Umbilical cord (tissue), 2 donors: Measurements from ENCODE around the gene NCOA7. TPM values are rescaled to one million over a fixed set of nuclear protein-coding genes. Genes with fewer than 3 reads are reported as not detected.
"Not testable (repeated sequence)": the region's sequence is repeated elsewhere in the genome, so short reads cannot be mapped to it uniquely, and the experiment has no call there.

Experiments
- DNase-seq: peaks from one replicate; pipeline ENCODE4 v3.0.0-alpha.2; 2015; ENCODE audit warnings: low spot score
- total RNA-seq: library from RNA; depleted of rRNA; stranded (reverse); fragments of >200 nt; gene quantifications from one replicate; pipeline ENCODE4 v1.2.3, GENCODE V29; 2014; ENCODE audit warnings: low replicate concordance; ENCODE audit not compliant: insufficient read depth

The NCOA7 gene
- total RNA-seq, 1 donor from 2014 or later = 31.3 TPM

DNA sequence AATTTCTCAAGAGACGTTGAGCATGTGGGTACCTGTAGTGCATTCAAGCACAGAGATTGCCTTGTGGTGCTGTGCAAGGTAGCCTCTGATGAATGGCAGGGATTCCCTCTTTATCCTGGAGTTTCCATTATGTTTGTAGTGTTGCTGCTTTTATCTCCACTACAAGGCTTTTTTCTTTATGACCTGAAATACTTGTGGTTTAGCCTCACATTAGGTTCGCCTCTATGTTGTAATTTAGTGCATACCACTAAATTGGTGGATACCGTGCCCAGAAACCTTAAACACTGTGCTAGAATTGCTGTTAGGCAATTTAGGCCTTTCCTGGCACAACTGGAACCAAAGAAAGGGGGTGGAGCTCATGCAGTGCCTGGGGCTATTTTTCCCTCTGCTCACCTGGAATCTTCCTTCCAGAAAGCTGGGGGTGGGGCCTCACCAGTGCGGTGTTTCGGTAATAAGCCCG is 76.8 kb downstream of the NCOA7 start:
- DNase-seq = no peak

DNA sequence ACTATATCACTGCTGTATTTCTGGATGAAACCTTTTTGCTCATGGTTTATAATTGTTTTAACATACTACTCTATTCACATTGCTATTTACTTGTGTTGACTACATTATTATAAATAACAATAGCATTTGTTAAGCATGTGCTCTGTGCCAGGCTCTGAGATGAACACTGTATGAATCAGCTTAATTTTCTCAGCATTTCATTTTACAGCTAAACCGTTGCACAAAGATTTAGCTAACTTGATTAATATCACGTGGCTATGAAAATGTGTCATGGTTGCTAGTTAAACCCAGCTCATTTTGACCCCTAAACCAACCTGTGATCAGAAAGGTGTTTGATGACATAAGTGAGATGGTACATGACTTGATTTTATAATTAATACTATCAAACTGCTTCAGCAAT is 77.5 kb downstream of the NCOA7 start:
- DNase-seq = no peak

DNA sequence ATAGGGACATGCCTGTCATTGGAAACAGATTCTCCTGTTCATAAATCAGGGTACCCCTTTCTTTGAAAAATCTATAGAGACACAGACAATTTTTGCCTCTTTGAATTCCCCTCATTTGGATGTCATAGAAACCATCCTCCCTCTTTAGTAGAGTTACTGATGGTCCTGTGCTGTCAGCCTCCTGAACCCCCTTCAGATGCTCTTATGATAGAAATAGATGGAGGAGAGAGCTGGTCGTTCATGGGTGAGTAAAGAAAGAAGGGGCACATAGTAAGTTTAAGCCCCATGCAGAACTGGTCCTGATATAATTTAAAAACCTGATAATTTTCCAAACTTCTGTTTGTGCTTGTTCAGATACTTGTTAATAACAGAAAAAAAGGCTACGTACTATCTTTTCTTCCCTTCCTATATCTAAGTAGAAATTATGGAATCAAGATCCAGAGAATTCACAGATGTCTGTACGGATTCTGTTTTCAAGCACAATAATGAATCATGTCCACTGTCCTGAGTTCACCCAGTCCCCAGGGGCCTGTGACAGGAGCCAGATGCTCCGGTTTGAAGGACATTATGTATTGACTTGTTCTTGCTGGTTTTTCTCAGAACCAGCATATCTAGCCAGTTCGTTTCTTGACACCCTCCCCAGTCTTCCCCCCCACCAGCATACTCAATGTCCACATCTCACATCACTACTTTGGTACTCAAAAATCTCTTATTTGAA is 78.1 kb downstream of the NCOA7 start:
- DNase-seq = no peak

DNA sequence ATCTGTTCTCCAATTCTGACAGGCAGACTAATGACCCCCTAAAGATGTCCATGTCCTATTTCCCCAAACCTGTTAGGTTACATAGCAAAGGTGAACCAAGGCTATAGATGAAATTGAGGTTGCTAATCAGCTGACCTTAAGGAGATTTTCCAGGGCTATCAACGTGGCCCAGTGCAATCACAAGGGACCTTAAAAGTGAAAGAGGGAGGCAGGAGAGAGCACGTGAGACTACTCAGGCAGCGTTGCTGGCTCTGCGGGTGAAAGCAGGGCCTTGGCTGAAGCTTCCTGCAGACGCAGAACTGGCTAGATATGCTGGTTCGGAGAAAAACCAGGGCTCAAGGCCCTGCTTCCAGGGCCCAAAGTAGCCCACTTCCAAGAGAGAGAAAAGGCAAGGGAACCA is 78.7 kb downstream of the NCOA7 start:
- no peak for DNase-seq

DNA sequence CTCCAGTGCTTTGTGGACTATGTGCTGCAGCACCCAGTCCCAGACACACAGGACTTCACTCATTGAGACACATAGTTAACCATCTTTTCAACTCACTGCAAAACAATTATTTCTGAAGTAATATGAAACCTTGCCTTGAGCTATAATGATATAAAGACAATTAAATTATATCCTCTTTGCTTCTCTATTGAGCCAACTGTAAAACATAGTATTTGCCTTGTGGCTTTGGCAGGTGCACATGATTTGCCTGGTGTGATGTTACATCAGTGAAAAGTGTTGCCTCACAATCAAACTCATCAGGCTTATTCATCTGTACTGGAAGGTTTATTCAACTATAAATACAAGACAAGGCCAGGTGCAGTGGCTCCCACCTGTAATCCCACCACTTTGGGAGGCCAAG is 80.6 kb downstream of the NCOA7 start:
- DNase-seq = no peak

DNA sequence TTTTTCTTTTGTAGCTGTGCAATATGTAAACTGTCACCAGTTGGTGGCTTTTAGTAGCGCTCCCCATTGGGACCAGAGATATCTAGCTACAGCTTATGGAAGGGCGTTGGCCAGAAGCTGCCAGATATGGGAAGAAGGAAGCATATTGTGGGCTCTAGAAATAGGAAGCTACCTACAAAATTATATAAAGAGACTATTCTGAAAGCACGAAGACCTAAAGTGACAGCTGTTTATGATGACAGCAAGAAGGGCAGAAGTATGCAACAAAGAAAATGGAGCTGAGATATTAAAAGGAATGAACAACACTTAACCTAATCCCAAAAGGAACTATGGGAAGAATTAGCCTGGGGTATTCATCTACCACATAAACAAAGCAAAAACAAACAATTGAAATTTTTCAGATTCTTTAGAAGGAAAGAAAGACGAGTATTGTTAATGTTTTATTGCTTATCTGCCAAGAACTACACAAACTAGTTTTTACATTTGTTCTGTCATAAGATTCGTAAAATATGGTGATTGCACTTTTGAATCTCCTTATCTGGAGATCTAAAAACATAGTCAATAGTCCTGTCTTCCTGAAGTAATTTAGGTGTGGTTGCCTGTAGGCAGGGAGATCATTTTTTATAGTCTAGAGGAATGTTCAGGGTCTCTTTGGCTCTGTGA is 81.6 kb downstream of the NCOA7 start:
- peak; percentile 35 for DNase-seq

DNA sequence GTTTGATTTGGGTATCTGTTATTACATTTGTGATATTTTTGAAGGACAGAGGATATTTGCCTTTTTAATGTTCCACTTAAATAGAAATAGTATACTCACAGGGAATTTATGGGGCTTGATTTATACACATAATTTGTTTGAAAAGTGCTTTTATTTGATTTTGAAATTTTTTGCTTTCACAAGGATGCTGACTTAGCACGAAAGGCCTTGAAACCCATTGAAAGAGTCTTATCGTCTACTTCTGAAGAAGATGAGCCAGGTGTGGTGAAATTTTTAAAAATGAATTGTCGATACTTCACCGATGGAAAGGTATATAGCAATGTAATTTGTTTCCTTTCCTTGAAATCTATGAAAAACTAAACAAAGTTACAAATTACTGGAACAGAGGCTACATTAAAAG is 91.5 kb downstream of the NCOA7 start:
- no peak for DNase-seq

DNA sequence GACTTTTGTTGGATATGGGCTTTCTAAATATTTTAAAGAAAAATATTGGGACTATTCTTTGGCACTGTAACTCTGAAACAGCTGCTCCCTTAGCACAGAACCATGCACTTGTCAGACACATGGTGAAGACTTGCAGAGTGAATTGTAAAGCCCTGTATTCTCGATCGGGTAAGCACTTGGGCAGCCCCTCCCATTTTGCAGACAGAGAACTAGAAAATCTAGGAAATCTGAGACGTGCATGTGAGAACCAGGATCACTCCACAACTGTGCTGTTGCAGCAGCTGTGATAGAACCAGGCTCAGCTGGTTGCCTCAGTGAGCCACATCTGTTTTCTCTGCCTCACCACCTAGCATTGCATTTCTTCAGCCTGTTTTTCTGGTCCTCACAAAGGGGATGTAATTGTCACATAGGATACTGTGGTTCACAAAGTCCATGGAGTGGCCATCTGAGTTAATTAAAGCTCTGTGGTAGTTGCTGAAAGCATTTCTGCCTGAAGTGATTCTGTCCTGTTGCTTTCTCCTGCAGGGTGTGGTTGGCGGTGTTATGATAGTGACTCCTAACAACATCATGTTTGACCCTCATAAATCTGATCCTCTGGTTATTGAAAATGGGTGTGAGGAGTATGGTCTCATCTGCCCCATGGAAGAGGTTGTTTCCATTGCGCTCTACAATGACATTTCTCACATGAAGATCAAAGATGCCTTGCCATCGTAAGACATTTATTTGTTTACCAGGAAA is 94.0 kb downstream of the NCOA7 start:
- DNase-seq = no peak

DNA sequence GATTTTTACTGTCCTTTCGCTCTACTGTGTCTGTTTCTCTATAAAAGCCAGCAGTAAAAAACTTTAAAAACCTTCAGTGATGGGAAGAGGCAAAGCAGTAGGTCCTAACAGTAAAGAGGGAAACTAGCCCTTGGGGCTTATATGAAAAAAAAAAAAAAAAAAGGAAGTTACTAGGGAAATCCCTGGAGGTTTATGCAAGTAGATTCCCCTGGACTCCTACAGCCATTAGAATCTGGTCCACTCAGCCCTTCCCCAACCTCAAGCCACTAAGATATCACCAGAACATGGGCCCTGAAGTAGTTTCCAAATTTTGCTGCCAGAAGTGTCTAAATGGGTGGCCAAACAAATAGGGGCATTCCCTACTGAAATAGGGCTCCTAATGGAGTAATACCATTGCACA is 95.3 kb downstream of the NCOA7 start:
- DNase-seq = no peak

DNA sequence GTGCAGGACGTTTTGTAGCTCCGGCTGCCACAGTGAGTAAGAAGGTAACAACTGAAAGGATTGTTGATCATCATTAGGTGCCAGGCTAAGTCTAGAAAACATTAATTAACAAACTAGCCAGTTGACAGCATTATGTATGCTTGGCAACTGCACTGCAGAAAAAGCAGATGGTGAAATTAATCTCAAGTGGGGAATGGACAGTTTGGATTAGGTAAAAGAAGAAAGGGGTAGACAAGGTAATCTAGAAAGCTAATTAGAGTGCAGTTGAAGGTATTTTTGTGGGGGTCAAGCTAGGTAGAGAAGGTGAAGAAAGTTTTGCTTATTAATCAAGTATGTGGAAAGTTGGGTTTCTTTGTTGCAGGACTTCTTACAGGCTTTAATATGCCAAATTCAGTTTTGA is 96.2 kb downstream of the NCOA7 start:
- no peak for DNase-seq

DNA sequence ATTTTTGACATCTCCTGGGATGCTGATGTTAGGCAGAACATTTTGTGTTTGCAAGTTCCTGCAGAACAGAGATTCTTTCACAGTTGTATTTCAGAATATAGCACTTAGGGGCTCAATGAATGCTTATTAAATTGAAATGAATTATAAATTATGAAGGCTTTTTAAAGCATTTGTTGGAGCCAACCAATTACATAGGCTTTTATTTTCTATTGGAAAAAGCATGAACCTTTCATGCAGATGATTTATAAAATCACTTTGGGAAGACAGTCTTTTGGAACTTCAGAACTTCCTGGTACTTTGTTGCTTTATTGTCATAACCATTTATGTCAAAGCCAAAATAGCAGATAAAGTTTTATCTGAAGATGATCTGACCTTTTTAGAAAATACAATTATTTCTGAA is 96.6 kb downstream of the NCOA7 start:
- DNase-seq = no peak

DNA sequence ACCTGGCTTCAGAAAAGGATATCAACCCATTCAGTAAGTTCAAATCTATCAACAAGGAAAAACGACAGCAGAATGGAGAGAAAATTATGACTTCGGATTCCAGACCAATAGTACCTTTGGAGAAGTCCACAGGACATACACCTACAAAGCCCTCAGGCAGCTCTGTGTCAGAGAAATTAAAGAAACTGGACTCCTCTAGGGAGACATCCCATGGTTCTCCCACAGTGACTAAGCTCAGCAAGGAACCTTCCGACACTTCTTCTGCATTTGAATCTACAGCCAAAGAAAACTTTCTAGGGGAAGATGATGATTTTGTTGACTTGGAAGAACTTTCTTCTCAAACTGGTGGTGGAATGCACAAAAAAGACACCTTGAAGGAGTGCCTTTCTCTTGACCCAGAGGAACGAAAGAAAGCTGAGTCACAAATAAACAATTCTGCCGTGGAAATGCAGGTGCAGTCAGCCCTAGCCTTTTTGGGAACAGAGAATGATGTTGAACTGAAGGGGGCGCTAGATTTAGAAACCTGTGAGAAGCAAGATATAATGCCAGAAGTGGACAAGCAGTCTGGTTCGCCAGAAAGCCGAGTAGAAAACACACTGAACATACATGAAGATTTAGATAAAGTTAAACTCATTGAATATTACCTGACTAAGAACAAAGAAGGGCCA is 98.4 kb downstream of the NCOA7 start:
- DNase-seq = no peak

DNA sequence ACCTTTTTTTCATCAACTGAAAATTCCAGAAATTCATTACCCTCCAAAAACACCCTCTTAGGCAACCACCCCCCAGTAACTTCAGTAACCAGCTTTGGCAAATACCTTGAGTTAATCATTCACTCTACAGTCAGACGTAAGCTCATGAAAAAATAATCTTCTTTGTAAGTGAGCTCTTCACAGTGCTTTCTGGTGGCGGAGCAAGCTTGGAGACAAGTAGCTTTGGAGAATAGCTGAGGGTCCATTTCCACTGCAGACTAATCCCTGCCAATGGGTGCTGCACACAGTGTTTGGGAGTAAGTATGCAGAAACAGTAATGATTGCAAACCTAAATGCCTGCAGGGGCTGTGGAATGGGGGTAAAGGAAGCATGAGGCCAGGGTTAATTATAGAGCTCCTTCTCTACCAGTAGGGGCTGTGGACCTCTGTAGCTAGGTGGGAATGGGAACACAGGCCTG is 109.0 kb downstream of the NCOA7 start:
- DNase-seq = no peak

DNA sequence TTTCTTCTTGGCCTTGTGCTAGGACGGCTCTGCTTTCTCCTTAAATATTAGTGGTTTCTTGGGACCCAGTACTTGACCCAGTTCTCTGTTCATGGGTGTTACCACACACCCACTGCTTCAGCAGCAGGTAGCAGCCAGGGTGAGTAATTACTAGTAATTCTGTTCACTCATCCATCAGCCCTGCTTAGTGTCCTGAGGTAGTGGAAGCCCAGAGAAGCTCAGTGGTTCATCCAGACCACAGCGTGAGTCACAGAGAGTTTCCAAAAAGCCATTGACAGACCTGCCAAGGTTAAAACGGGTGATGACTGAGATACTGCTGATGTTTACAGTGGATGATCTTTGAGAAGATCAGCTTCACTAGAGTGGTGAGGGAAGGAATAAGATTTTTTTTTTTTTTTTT is 114.1 kb downstream of the NCOA7 start:
- no peak for DNase-seq

DNA sequence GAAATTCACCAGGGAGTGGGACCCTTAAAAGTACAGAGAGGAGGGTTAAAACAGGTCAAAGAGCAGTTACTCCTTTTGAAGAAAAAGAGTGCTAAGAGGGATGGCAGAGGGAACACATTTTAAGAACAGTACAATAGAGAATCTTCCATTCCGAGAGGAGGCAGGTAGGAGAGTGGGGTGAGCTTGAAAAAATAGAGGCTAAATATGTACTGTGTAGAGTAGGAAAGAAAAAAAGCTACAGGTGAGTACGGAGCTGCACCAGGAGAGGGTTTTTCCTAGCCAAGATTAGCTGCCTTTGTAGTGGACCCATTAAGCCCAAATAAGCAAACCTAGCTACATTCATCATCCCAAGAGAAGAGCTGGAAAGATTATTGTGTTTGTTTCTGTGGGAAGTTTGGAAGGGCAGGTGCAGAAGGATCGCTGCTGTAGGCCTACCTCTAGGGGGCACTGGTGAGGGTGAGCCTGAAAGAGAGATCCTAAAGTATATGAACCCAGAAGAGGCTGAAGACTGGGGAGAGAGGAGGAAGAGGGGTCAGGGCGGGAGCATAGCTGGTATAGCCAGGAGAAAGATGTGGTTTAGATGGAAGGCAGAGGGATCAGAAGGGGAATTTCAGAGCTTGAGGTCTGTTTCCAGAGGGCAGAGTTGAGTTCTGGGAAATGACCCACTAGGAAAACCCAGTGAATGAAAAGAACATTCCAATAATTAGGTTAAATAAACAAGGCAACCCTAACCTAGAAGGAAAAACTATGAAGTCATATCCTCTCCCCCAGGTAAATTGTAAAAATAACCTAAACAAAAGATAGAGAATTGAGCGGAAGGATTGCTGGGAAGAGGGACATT is 115.6 kb downstream of the NCOA7 start:
- DNase-seq = no peak

DNA sequence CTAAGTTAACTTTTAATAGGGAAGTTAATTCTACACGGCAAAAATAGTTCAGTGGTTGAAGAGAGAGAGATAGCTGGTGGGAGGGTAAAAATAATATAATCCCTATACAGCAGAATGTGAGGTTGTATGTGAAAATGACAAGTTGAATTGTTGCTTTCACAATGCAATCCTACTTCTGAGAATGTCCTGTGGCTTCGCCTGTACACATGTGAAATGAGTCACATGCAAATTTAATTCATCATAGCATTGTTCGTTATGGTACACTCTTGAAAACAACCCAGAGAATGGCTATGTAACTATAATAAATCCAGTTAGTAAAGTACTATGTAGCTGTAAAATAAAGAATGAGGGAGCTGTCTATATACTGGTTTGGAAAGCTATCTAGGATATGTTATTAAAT is 119.8 kb downstream of the NCOA7 start:
- DNase-seq = no peak

DNA sequence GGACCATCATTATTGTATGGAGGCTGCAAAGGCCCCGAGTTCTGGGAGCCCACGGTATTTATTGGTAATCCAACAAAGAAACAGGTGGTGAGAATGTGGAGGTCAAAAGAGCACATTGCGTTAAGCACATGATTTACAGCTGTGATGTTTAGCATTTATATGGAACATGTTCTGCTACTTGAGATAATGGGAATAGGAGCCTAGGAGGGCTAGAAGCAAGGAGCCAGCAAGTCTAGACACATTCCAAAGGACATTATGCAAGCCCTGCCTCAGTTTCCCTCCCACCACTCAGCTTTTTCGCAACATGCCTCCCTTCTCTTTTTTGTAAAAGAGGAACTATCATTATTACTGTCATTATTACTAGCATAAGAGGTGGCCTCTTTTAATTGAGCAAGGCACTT is 120.3 kb downstream of the NCOA7 start:
- not testable (repeated sequence) for DNase-seq

DNA sequence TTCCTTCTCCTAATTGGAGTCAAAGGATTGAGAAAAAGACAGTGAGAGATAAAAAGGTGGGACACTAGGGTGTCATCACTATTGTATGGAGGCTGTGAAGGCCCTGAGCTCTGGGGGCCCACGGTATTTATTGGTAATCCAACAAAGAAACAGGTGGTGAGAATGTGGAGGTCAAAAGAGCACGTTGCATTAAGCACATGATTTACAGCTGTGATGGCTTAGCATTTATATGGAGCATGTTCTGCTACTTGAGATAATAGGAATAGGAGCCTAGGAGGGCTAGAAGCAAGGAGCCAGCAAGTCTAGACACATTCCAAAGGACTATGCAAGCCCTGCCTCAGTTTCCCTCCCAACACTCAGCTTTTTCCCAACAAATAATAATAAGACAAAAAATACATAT is 121.7 kb downstream of the NCOA7 start:
- not testable (repeated sequence) for DNase-seq

DNA sequence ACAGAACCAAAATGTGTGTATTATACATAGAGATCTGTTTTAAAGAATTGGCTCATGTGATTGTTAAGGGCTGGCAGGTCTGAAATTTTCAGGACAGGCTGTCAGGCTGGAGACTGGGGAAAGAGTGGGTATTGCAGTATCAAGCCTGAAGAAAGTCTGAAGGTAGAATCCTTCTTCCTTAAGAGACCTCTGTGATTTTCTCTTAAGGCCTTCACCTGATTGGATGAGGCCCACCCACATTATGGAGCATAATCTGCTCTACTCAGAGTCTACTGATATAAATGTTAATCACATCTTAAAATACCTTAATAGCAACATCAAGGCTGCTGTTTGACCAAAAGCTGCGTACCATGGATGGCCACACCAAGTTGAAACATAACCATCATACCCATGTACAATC is 122.4 kb downstream of the NCOA7 start:
- DNase-seq = no peak

DNA sequence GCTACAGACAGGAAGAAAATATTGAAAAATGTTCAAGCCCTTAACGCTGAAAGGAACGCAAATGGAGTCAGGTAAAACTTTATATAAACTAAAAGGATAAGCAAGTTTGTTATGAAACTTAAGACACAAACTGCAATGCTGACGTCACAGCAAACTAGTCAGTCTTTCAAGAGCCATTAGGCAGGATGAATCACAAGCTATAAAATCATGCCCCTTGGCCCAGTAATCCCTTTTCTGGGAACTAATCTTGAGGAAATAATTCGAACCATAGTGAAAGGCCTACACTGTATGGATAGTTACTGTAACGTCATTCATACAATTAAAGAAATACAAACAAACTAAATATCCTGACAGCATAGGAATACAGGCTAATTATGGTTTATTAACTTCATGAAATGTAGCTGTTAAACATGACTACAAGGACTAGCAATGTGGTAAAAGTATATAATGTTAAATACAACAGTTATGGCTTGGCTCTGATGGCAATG is 123.1 kb downstream of the NCOA7 start:
- peak; percentile 86 for DNase-seq

DNA sequence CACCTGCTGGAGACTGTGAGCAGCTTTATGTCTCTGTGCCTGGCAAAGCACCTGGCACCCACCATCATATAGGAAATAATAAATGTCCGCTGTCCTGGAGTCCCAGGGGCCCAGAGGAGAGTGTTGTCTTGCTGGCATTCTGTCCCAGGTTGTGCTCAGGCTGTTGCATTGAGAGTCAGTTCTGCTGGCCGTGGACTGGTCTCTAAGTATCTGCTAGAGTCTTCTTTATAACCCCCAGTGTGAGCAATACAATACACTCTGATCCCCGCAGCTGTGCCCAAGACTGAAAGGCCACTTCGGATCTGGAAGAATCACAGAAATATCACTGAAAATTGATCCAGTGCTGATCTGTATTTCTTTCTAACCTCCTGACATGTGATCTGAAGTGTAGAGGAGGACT is 127.5 kb downstream of the NCOA7 start:
- DNase-seq = no peak
